Esophagus squamous epithelium (tissue), 4 donors: ENCODE results near the gene VRK3.

Source experiments
- CTCF ChIP-seq, 6 experiments: fragments of 450-650 bp in 4 of 6; fragments of 200-600 bp in 2 of 6; sonication (generic) in 2 of 6; IDR thresholded peaks; one replicate each; pipeline ENCODE4 v1.5.1; 2016 to 2019; ENCODE audit warnings: antibody characterized with exemption in 6 of 6, mild to moderate bottlenecking in 4 of 6, moderate library complexity in 4 of 6
- POLR2A ChIP-seq, 4 donors: fragments of 450-650 bp; IDR thresholded peaks; one replicate each; pipeline ENCODE4 v1.6.1; 2017; ENCODE audit warnings: antibody characterized with exemption in 4 of 4, mild to moderate bottlenecking in 4 of 4, moderate library complexity in 3 of 4

GRCh38 chr19:50005428-50005827 lies 19.7 kb downstream of the VRK3 start:
- no peak for TF ChIP-seq CTCF (IDR thresholded peaks at IDR 0.05)
- TF ChIP-seq POLR2A (IDR thresholded peaks at IDR 0.05): no peak
